ENCODE measurements around the gene SLC66A2. TPM values are rescaled to one million over a fixed set of nuclear protein-coding genes. Genes with fewer than 3 reads are reported as not detected.
A peak's percentile ranks its signal among the peaks of the same experiment; 100 is the strongest.
"Not testable (repeated sequence)": the region's sequence is repeated elsewhere in the genome, so short reads cannot be mapped to it uniquely, and the experiment has no call there.

SLC66A2 gene
- total RNA-seq, 1 donor from 2014 or later, result 29.3 TPM

DNA sequence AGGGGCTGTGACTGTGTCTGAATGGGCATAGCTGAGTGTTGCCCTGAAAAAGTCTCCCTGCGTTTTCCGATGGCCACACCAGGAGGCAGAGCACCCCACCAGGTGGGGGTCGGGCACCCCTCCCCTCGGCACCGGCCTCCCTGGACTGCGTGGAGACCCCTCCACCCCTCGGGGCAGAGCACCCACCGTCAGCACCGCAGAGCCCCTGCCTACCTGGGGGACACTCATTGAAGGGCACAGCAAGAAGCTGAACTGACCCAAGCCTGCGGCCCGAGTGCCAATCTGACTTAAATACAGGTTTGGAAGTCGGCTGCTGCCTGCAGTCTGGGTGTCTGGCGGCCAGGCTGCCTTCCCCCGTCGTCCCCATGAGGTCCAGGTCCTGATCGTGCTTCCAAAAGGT, 83.8 kb downstream of the SLC66A2 start:
- ATAC-seq (no peak), DNase-seq (ENCODE audit: missing footprints) (peak; percentile 51)
- intact Hi-C loops (cut with DNase I), result no loop called here

DNA sequence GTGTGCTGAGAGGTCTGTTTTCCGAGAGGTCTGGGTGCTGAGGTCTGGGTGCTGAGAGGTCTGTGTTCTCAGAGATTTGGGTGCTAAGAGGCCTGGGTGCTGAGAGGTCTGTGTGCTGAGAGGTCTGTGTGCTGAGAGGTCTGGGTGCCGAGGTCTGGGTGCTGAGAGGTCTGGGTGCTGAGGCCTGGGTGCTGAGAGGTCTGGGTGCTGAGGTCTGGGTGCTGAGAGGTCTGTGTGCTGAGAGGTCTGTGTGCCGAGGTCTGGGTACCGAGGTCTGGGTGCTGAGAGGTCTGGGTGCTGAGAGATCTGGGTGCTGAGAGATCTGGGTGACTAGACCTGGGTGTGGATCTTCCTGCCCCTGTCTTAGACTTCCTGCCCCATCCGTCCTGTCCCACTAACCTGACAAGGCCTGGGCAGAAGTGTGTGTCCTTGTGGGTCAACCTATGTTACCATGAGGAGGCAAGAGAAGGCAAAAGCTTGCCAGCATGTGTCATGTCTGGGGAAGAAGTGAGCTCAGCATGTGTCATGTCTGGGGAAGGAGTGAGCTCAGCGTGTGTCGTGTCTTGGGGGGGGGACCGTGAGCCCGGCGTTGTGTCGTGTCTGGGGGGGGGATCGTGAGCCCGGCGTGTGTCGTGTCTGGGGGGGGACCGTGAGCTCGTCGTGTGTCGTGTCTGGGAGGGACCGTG, 84.4 kb downstream of the SLC66A2 start:
- DNase-seq (ENCODE audit: missing footprints) (peak; percentile 20), ATAC-seq (no peak)
- intact Hi-C loops (cut with DNase I), result no loop called here

DNA sequence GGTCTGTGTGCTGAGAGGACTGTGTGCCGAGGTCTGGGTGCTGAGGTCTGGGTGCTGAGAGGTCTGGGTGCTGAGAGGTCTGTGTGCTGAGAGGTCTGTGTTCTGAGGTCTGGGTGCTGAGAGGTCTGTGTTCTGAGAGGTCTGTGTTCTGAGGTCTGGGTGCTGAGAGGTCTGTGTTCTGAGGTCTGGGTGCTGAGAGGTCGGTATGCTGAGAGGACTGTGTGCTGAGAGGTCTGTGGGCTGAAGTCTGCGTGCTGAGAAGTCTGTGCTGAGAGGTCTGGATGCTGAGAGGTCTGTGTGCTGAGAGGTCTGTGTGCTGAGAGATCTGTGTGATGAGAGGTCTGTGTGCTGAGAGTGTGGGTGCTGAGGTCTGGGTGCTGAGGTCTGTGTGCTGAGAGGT, 85.5 kb downstream of the SLC66A2 start:
- ATAC-seq; intact Hi-C loops (cut with DNase I): not testable (repeated sequence)
- peak; percentile 22 for DNase-seq (ENCODE audit: missing footprints)

DNA sequence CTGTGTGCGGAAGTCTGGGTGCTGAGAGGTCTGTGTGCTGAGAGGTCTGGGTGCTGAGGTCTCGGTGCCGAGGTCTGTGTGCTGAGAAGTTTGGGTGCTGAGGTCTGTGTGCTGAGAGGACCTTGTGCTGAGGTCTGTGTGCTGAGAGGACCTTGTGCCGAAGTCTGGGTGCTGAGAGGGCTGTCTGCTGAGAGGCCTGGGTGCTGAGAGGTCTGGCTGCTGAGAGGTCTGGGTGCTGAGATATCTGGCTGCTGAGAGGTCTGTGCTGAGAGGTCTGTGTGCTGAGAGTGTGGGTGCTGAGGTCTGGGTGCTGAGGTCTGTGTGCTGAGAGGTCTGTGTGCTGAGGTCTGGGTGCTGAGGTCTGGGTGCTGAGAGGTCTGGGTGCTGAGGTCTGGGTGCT, 86.5 kb downstream of the SLC66A2 start:
- ATAC-seq; intact Hi-C loops (cut with DNase I); DNase-seq (ENCODE audit: missing footprints): not testable (repeated sequence)

DNA sequence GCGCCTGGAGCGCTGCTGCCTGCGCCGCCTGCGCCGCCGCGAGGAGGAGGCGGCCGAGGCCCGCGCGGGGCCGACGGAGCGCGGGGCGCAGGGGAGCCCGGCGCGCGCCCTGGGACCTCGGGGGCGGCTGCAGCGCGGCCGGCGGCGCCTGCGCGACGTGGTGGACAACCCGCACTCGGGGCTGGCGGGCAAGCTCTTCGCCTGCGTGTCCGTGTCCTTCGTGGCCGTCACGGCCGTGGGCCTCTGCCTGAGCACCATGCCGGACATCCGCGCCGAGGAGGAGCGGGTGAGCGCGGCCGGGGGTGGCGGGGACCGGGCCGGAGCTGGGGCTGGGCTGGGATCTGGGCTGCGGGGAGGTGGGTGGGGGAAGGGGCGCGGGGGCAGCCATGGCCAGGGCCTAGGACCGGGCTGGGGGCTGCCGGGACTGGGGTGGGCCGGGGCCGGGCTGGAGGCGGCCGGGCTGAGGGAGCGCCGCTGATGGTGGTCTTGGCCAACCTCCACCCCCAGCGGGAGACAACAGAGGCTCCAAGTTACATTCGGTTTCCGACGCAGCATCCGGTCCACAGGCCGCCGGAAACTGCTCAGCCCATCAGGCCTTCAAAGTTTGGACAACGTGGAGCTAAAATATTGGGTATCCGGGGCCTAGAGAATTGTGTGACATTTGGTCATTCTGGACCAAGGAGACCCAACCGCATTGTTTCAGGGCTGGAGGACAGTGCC, 87.3 kb downstream of the SLC66A2 start:
- intact Hi-C loops (cut with DNase I), result no loop called here
- DNase-seq (ENCODE audit: missing footprints) (peak; percentile 30), ATAC-seq (no peak)

DNA sequence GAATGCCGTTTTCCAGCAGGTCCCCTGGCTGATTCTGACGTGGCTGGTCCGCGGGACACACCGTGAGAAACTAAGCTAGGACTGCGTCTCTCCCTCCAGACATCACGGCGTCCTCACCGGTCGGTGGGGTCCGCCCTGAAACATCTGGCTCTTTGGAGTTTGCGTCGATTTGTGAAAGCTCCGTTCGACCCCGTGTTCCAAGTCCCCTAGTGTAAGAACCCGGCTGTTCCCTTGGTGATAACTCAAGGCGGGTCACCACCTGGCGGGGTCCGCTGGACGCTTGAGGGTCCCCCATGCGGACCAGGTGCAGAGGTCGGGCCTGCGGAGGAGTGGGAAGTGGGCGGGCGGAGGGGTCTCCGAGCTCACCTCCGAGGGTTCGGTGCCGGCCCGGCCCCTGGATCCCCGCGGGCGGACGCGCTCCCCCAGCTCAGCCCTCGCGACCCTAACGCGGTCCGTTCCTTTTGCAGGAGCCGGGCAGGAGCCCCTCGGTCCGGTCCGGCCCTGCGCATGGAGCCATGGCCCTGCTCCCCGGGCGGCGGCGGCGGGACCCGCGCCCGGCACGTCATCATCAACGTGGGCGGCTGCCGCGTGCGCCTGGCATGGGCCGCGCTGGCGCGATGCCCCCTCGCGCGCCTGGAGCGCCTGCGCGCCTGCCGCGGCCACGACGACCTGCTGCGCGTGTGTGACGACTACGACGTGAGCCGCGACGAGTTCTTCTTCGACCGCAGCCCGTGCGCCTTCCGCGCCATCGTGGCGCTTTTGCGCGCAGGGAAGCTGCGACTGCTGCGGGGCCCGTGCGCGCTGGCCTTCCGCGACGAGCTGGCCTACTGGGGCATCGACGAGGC, 88.1 kb downstream of the SLC66A2 start:
- intact Hi-C loops (cut with DNase I), result no loop called here
- DNase-seq (ENCODE audit: missing footprints) (peak; percentile 39), ATAC-seq (no peak)

DNA sequence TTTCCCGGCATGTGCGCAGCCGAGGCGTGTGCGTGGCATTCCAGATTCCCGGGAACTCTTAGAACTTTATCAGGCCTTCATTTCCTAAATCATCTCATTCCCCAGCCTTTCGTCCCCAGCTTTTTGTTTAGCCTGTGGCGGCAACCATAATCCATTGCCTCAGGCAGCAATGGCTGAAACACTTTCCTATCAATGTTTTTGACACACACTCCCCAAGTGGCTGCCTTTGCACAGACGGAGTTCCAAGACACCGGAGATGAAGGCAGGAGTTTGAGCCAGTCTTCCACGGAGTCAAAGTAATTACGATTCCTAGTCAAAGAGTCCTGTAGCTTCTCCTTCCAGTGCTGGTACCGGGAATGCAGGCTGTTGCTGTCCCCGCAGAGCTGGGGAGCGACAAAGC, 88.9 kb downstream of the SLC66A2 start:
- ATAC-seq (no peak), DNase-seq (ENCODE audit: missing footprints) (no peak)
- intact Hi-C loops (cut with DNase I), result no loop called here

DNA sequence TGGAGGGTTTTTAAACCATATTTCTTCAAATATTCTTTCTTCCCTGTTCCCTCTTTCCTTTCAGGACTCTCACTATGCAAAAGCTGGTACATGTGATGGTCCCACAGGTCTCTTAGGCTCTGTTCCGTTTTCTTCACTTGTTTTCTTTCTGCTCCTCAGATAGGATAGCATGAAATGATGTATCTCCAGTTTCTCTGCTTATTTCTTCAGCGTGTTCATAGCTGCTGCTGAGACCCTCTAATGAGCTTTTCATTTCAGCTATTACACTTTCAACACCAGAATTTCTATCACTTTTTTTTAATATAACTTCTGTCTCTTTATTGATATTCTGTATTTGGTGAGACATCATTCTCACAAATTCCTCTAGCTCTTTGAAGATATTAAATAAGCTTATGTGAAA, 89.8 kb downstream of the SLC66A2 start:
- DNase-seq (ENCODE audit: missing footprints), result no peak
- intact Hi-C loops (cut with DNase I), result no loop called here
- ATAC-seq, result no peak

DNA sequence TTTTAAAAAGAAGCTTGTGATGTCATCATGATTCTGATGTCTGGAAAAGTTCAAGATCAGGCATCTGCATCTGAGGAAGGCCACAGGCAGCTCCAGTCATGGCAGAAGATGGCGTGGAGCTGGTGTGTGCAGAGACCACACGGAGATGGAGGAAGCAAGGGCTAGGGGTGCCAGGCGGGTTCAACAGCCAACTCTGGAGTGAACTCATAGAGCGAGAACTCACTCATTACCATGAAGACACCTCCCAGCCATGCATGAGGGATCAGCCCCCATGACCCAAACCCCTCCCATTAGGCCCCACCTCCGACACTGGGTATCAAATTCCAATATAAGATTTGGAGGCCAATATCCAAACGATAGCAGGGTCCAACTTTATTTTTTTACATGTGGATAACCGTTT, 92.1 kb downstream of the SLC66A2 start:
- intact Hi-C loops (cut with DNase I), result no loop called here
- DNase-seq (ENCODE audit: missing footprints) (no peak), ATAC-seq (no peak)

DNA sequence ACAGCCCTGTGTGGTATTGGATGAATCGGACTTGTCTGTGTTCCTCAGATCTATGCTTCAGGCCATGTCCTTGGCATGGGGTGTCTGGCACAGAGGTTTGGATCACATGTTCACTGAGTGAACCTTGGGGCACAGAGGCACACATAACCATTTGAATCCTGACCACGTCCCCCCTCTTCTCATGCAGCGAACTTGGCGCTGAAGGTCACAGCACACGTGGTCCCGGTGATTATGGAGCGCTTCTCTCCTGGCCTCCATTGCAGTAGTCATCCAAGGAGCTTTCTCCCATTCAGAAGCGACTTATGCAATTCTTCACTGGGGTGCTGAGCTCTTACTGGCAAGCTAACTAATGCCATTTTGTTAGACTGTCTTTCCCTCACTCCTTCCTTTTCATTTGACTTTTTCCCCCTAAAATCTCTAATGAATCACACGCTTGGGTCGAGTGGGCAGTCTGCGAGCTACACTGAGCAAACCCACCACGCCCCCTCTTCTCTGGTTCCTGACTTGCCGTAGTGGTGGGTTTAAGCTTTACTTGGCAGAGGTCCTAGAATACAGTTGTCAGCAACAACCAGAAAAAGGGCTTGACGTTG, 94.3 kb downstream of the SLC66A2 start:
- ATAC-seq, result peak; percentile 59
- intact Hi-C loops (cut with DNase I), result no loop called here
- DNase-seq (ENCODE audit: missing footprints), result no peak

DNA sequence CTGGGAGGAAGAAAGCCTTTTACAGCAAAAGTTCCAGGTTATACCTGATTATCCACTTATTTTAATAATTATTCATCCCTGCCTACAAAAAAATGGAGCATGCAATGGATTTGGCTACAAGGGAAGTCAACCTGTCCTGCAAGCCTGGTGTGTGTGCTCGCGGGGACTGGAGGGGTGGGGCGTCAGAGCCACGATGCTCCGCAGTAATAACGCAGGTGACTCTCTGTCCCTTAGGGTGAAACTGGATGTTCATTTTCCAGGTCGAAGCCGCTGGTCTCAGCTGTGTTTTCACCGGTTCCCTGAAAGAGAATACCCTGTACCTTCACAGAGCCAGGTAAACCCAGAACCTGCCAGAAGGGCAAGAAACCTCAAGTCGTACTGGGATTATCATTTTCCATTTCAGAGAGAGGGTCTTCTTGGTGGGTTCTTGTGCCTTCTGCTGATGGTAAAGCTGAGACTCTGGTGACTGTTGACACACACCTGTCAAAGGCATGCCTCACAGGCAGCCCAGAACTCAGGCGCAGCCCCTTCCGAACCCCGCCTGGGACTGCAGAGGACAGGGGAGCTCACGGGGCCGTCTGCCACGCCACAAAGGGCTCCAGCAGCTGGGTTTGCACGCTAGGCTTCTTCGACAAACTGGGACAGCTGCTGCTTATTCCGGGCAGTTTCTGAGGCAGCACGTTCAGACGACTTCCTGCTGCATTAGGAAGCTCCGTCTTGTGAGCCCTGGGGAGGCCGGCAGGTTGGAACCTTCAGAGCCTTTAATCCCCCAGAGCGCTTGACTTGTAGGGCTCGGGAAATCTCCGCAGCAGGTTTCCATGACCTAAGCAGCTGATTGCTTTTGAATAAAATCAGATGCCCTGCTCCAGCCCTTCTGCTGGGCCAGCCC, 95.1 kb downstream of the SLC66A2 start:
- intact Hi-C loops (cut with DNase I), result no loop called here
- peak; percentile 6 for ATAC-seq
- peak; percentile 57 for DNase-seq (ENCODE audit: missing footprints)

DNA sequence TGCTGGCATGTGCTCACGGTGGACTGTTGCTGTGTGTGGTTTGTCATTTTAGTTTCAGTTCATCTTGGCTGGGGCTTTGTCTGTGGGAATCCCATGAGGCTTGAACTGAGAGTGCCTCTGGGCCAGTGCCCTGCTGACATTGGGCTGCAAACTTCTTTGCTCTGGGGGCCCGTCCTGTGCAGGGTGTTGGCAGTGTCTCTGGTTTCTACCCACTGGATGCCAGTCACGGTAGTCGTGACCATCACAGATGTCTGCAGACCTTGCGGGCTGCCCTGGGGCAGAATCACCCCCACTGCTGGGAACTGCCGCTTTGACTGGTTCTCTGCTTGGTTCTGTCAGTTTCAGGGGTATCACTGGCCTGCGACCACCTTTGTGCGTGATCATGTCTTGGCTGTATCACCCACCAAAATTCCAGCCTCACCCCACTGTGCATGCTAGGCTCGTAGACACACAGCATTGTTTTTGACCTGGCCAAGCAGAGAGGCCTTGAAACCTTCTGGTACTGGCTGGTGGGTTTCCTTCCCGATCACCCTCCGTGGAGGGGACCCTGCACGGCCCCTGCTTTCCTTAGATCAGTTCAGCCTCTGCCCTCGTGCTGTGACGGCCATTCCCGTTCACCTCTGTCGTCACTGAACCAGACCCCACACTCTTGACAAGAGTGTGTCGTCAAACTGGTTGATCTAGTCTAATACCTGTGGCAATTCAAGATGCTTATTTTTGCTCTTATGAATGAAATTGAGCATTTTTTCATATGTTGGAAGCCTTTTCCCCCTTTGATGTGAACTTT, 96.1 kb downstream of the SLC66A2 start:
- no peak for ATAC-seq

DNA sequence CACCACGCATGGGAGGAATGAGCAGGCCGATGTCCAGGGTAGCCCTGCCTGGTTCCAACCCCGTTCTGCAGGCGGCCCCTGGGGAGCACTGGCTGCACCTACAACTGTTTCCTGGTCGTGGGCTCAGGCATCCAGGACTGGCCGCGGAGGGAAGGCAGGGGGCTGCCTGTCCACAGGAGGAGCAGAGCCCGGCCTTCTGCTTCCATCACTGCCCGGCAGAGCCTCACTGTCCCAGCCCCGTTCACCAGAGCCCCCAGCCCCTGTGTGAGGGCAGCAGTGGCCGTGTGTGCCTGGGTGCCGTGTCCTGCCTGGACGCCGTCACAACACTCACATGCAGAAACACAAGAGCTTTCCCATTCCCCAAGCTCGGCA, 97.5 kb downstream of the SLC66A2 start:
- ATAC-seq (no peak), DNase-seq (ENCODE audit: missing footprints) (no peak)
- intact Hi-C loops (cut with DNase I), result no loop called here

More for the DNA sequence above, 96.1 kb downstream of the SLC66A2 start:
- intact Hi-C loops (cut with DNase I), result no loop called here
- DNase-seq (ENCODE audit: missing footprints), result no peak

DNA sequence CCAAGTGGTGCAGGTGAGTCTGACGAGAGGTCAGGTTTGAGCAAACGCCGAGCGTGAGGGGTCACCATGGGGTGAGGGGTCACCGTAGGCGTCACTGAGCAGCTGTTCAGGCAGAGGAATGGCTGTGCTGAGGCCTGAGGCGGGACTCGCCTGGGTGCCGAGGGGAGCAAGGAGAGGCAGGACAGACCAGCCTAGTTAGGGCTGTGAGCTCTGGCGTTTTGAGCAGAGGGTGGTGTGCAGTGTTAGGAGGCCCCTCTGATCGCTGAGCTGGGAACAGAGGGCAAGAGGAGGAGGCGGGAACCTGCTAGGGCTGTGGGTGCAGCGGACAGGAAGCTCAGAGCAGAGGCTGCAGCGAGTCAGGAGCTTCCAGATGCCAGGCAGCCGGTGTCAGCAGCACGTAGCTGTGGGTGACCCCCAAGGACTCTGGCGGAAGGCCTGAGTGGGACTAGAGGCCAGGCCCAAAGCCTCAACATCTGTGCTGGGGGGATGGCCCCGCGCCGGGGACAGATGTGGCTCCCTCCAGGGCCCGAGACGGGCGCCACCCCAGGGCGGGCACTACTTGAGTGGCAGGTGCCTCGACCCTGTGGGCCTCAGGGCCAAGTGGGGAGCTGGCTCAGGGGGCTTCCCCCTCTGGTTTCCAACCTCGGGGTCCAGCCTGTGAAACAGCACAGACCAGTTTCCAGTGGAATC, 98.0 kb downstream of the SLC66A2 start:
- ATAC-seq (no peak), DNase-seq (ENCODE audit: missing footprints) (no peak)
- intact Hi-C loops (cut with DNase I), result no loop called here

DNA sequence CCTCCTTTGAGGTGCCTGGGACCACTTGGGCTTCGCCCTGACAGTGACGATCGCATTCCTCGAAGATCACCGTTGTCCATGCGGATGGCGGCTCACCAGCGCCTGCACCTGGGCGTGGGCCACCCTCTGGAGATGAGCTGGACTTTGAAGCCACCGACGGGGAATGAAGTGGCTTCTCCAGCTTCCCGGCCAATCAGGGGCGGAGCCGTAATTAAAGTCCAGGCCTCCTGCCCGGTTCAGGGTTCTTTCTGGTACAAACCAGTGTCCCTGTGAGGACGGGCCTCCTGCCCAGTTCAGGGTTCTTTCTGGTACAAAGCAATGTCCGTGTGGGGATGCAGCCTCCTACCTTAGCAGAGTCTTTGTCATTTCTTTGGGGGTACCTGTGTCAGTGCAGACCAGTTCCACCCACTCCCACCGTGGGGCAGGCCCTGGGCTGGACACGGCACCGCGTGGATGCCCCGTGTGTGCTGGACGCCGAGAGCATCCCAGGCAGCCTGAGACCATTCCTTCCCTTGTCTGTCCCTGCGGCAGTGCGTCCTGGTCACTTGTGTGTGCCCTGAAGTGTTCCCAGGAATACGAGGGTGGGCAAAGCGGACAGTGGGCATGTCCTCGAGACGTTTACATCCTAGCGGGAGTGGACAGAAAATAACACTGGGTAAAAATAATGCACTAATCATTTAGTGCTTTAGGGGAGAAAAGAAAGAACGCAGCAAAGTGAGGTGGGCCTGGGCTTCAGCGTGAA, 98.7 kb downstream of the SLC66A2 start:
- no peak for ATAC-seq
- intact Hi-C loops (cut with DNase I), result no loop called here
- no peak for DNase-seq (ENCODE audit: missing footprints)

Measured in Right ventricle myocardium inferior (tissue), 1 donor.